Measurements from ENCODE around the gene MYOF.

The MYOF gene

DNA sequence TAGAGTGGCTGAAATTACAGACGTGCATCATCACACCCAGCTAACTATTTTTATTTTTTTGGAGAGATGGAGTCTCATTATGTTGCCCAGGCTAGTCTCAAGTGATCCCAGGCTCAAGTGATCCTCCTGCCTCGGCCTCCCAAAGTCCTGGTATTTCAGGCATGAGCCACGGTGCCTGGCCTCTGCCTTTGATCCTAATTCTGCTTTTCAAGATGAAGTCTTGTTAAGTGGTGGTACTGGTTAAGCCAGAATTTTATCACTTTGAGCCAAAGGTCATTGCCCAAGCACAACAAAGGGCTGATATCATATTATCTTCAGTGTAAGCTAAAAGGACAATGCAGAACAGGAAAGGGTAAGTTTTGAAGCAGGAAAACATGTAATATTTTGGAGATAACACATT lies 64.2 kb downstream of the MYOF start:
- TF ChIP-seq, protein P1, sequence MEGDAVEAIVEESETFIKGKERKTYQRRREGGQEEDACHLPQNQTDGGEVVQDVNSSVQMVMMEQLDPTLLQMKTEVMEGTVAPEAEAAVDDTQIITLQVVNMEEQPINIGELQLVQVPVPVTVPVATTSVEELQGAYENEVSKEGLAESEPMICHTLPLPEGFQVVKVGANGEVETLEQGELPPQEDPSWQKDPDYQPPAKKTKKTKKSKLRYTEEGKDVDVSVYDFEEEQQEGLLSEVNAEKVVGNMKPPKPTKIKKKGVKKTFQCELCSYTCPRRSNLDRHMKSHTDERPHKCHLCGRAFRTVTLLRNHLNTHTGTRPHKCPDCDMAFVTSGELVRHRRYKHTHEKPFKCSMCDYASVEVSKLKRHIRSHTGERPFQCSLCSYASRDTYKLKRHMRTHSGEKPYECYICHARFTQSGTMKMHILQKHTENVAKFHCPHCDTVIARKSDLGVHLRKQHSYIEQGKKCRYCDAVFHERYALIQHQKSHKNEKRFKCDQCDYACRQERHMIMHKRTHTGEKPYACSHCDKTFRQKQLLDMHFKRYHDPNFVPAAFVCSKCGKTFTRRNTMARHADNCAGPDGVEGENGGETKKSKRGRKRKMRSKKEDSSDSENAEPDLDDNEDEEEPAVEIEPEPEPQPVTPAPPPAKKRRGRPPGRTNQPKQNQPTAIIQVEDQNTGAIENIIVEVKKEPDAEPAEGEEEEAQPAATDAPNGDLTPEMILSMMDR (IDR thresholded peaks at IDR 0.05; ENCODE audit: low read depth, low read length, missing control alignments) = no peak
- H3K4me3 ChIP-seq (ENCODE audit: low read depth, low read length) = no peak overlapping the region
- no peak for DNase-seq (ENCODE audit: low read depth)

DNA sequence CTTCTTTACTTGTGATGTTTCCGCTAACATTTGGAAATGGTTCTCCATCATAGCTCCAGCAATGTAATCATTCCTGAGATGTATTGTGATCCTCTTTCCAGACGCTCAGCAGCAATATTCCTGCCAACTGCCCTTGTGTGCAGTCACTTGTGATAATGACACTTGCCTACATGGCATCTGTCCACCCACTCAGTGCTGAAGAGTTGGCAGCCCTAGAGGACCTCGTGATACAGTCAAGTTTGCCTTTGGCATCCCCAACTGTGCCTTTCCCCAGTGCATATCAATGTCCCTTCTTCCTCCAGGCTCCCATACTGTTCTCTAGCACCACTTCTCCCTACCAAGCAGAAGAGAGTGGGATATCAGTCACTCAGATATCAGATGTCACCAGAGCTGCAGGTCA lies 64.9 kb downstream of the MYOF start:
- no peak overlapping the region for H3K4me3 ChIP-seq (ENCODE audit: low read depth, low read length)
- TF ChIP-seq, protein P1 (IDR thresholded peaks at IDR 0.05; ENCODE audit: low read depth, low read length, missing control alignments) = no peak
- no peak for DNase-seq (ENCODE audit: low read depth)

DNA sequence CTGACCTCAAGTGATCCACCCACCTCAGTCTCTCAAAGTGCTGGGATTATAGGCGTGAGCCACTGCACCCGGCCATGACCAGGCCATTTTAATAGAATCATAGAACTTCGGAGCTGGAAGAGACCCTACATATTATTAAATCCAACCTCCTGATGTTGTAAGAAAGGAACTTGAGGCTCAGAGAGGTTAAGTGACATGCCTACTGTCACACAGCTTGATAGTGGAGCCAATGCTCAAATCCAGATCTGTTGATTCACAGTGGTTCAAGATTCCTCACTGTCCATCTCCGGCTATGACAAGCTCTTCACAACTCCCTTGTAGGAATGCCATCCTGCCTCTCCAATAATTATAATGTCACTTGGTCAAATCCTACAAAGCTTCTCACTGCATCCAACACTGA lies 65.3 kb downstream of the MYOF start:
- H3K4me3 ChIP-seq (ENCODE audit: low read depth, low read length) = no peak overlapping the region
- DNase-seq (ENCODE audit: low read depth) = no peak
- TF ChIP-seq, protein P1 (IDR thresholded peaks at IDR 0.05; ENCODE audit: low read depth, low read length, missing control alignments) = no peak

DNA sequence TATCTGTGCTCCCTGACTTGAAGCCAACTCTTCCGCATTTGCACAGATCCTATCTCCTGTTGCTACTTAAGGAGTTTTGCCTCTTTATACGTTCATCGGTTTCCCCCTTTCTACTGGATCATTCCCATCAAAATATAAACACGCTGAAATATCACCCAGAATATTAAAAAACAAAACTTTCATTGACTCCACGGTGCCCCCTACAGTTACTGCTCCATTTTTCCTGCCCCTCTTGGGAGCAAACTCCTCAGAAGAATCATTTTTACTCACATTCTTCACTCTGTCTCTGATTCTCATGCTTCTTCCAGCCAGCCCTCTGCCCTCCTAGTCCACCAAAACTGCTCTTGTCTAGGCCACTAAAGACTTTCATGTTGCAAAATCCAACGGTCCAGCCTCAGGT lies 66.4 kb downstream of the MYOF start:
- TF ChIP-seq, protein P1 (IDR thresholded peaks at IDR 0.05; ENCODE audit: low read depth, low read length, missing control alignments) = peak; percentile 15
- no peak for DNase-seq (ENCODE audit: low read depth)
- H3K4me3 ChIP-seq (ENCODE audit: low read depth, low read length) = no peak overlapping the region

DNA sequence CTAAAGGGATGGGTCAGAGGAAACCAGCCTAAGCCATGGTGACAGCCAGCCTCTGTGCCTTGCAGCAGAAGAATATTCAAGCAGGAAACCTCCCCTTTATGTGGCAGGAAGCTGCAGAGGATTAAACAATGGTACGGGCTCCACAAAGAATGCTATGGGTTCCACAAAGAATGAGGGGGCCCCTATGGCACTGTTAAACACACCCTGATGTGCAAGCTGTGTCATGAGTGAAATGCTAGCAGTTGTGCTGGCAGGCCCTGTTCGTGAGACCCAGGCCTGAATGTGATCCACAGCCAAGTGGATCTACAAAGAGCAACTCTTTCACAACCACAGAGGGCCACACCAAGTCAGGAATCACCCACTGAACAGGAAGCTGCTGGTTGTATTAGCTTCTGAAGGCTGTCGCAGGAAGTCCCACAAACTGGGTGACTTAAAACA lies 68.9 kb downstream of the MYOF start:
- TF ChIP-seq, protein P1 (IDR thresholded peaks at IDR 0.05; ENCODE audit: low read depth, low read length, missing control alignments) = no peak
- no peak overlapping the region for H3K4me3 ChIP-seq (ENCODE audit: low read depth, low read length)
- no peak for DNase-seq (ENCODE audit: low read depth)

DNA sequence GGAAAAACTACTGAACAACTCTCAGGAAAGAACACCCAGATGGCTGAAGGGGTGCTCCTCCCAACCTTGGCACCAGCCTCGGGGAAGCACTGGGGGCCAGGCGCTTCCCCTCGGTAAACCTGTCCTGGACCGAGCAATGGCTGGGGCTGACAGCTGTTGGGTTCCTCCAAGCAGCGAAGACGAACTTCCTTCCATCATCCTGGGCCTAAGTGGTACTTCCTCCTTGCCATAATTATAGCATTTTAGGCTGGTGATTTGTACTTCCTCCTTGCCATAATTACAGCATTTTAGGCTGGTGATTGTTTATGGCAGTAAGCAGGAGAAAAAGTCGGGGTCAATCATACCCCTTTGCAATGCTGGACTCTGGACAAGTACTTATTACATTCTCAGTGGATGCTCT lies 69.3 kb downstream of the MYOF start:
- no peak for DNase-seq (ENCODE audit: low read depth)
- H3K4me3 ChIP-seq (ENCODE audit: low read depth, low read length) = no peak overlapping the region
- TF ChIP-seq, protein P1 (IDR thresholded peaks at IDR 0.05; ENCODE audit: low read depth, low read length, missing control alignments) = no peak

DNA sequence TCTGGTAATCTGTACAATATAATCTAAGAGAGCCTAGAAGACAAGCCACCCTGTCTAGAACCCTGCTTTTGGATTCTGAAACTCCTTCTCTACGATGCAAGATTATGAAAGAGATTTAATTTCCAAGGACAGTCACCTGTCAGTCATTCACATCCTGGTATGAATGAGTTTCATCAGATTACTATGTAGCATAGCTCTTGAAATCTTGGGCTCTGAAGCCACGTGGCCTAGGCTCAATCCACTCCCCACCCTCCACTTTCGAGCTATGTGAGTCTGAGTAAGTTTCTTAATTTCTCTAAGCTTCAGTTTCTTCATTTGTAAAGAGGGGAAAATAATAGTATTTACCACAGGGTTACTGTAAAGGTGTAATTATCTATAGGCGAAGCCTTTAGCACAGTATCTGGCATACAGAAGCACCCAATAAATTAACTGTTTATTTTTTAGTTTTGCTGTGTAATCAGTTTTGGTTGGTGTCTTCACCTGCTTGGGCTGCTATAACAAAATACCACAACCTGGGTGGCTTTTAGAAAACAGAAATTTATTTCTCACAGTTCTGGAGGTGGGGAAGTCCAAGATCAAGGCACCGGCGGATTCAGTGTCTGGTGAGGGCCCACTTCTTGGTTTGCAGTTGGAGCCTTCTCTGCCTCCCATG lies 71.3 kb downstream of the MYOF start:
- no peak for DNase-seq (ENCODE audit: low read depth)
- TF ChIP-seq, protein P1 (IDR thresholded peaks at IDR 0.05; ENCODE audit: low read depth, low read length, missing control alignments) = no peak
- H3K4me3 ChIP-seq (ENCODE audit: low read depth, low read length) = no peak overlapping the region
